A673 (cell line): Measurements from ENCODE around the gene GALM. TPM values are rescaled to one million over a fixed set of nuclear protein-coding genes. Genes with fewer than 3 reads are reported as not detected.

ENCODE experiments used
- BruUV-seq: library from RNA; stranded (reverse); fragments of 400-500 nt; replicated peaks from 2 replicates; lab custom pipeline; 2021; lab: Mats Ljungman, UMichigan
- CTCF ChIA-PET: fragments of 300-600 bp; sonication (Branson Sonifier 250); formaldehyde crosslinking; loops from one replicate; lab custom pipeline; 2022; ENCODE audit warnings: antibody characterized with exemption; lab: Charles Lee
- POLR2A ChIA-PET: fragments of 300-600 bp; sonication (Branson Sonifier 250); formaldehyde crosslinking; loops from one replicate; lab custom pipeline; 2022; ENCODE audit warnings: antibody characterized with exemption; ENCODE audit not compliant: low non-redundant PET; lab: Charles Lee
- DNase-seq: peaks from one replicate; pipeline ENCODE4 v3.0.0-alpha.2; 2015; ENCODE audit warnings: low spot score
- H3K27ac ChIP-seq: fragments of 200-600 bp; sonication (generic); 2 replicates; pipeline ENCODE4 v1.5.1; 2016; ENCODE audit warnings: mixed run types, low read depth, mild to moderate bottlenecking, mixed read lengths, antibody characterized with exemption, low read length; ENCODE audit not compliant: poor library complexity, severe bottlenecking
- H3K27me3 ChIP-seq: fragments of 200-600 bp; sonication (generic); replicated peaks from 2 replicates; pipeline ENCODE4 v1.6.1; 2017; ENCODE audit warnings: mixed run types, low read depth, mild to moderate bottlenecking, mixed read lengths, antibody characterized with exemption, low read length; ENCODE audit not compliant: insufficient read depth, poor library complexity
- H3K36me3 ChIP-seq: fragments of 200-600 bp; sonication (generic); 2 replicates; pipeline ENCODE4 v1.6.1; 2016; ENCODE audit warnings: mixed run types, mild to moderate bottlenecking, mixed read lengths, antibody characterized with exemption, low read length; ENCODE audit not compliant: insufficient read depth, poor library complexity, severe bottlenecking
- H3K4me1 ChIP-seq: fragments of 200-600 bp; sonication (generic); 2 replicates; pipeline ENCODE4 v1.6.1; 2017; ENCODE audit warnings: mixed run types, mild to moderate bottlenecking, mixed read lengths, antibody characterized with exemption, low read length; ENCODE audit not compliant: insufficient read depth, poor library complexity, severe bottlenecking
- H3K4me3 ChIP-seq: fragments of 200-600 bp; sonication (generic); 2 replicates; pipeline ENCODE4 v1.5.1; 2016; ENCODE audit warnings: low read depth, mixed run types, mild to moderate bottlenecking, mixed read lengths, low read length; ENCODE audit not compliant: poor library complexity, severe bottlenecking
- H3K9me3 ChIP-seq: fragments of 200-600 bp; sonication (generic); 2 replicates; pipeline ENCODE4 v1.6.1; 2016; ENCODE audit warnings: mixed run types, low read depth, mild to moderate bottlenecking, mixed read lengths, antibody characterized with exemption, low read length; ENCODE audit not compliant: poor library complexity, severe bottlenecking
- CTCF ChIP-seq: fragments of 300-800, 200-600 bp; sonication (generic); conservative IDR thresholded peaks from 2 replicates; pipeline ENCODE4 v1.5.1; 2017; ENCODE audit warnings: low read depth, mild to moderate bottlenecking, antibody characterized with exemption, low read length, moderate library complexity, mixed read lengths
- EZH2 ChIP-seq: fragments of 200-600 bp; sonication (generic); IDR thresholded peaks from 2 replicates; pipeline ENCODE4 v1.6.1; 2017; ENCODE audit warnings: borderline replicate concordance, low read depth, mild to moderate bottlenecking, mixed read lengths, antibody characterized with exemption, low read length; ENCODE audit not compliant: poor library complexity, severe bottlenecking
- intact Hi-C: fragments of 100-400 bp; cut with micrococcal nuclease; formaldehyde crosslinking; loops from one replicate; pipeline ENCODE4 v1.10.0; 2022; ENCODE audit not compliant: unreplicated experiment
- total RNA-seq: library from RNA; stranded (reverse); gene quantifications from 2 replicates; pipeline ENCODE4 v1.2.3, GENCODE V29; 2021

GALM gene
- total RNA-seq, 1 experiment from 2014 or later: 6.6 TPM

GRCh38 chr2:38620282-38620977 is 45.5 kb upstream of the GALM start:
- BruUV-seq: no TSS peak
- POLR2A ChIA-PET: no interaction called here
- Histone ChIP-seq H3K36me3 (no peaks in the 10 kb centered on the region), H3K27me3 (no peaks in the 10 kb centered on the region), H3K9me3 (no peaks in the 10 kb centered on the region), H3K4me3 (no peak overlapping the region), H3K27ac (no peak overlapping the region), H3K4me1 (no peaks in the 10 kb centered on the region)
- CTCF ChIA-PET: no interaction called here
- intact Hi-C loops: no loop called here
- DNase-seq: no peak
- TF ChIP-seq CTCF: no peak
- no peak for TF ChIP-seq EZH2

GRCh38 chr2:38621018-38621417 is 44.9 kb upstream of the GALM start:
- ChIA-PET POLR2A (no interaction called here), CTCF (no interaction called here)
- BruUV-seq: no TSS peak

GRCh38 chr2:38622210-38622609 is 43.7 kb upstream of the GALM start:
- intact Hi-C loops: no loop called here
- Histone ChIP-seq H3K4me1 (no peaks in the 10 kb centered on the region), H3K4me3 (no peak overlapping the region), H3K27me3 (no peaks in the 10 kb centered on the region), H3K27ac (no peak overlapping the region), H3K9me3 (no peaks in the 10 kb centered on the region), H3K36me3 (no peaks in the 10 kb centered on the region)
- BruUV-seq: no TSS peak
- TF ChIP-seq EZH2 (no peak), CTCF (no peak)
- ChIA-PET POLR2A (no interaction called here), CTCF (no interaction called here)
- DNase-seq: no peak

More at GRCh38 chr2:38621018-38621417, 44.9 kb upstream of the GALM start:
- intact Hi-C loops: no loop called here
- no peaks in the 10 kb centered on the region for H3K9me3 ChIP-seq
- no peak overlapping the region for H3K27ac ChIP-seq
- no peaks in the 10 kb centered on the region for H3K4me1 ChIP-seq
- H3K27me3 ChIP-seq: no peaks in the 10 kb centered on the region
- DNase-seq: no peak
- TF ChIP-seq CTCF: no peak
- no peak for TF ChIP-seq EZH2
- no peak overlapping the region for H3K4me3 ChIP-seq
- H3K36me3 ChIP-seq: no peaks in the 10 kb centered on the region
